Measurements from ENCODE around the gene FGF13.

Gene FGF13

DNA sequence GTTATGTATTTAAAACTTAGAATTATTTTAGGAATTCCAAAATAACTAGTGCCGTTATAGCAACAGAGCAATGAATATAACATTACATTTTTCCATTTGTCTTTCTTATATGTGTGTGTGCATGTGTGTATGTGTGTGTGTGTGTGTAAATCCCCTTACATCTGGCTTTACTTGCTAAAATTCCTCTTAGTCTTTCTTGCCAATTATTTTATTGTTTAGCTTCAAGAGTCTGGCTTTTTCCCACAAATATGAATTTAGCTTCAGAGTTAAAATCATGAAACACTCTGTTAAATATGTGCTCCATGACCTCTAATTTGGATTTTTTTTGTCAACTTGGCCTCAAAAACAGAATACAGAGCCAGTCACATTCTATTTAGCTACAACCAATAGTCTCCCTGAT, 18.9 kb downstream of the FGF13 start:
- Histone ChIP-seq H2BK12ac (ENCODE audit: low read length) (no peak overlapping the region), H3K27me3 (ENCODE audit: insufficient read depth, low read length) (no peaks in the 10 kb centered on the region), H3K9me3 (ENCODE audit: insufficient read depth, low read depth, low read length) (no peaks in the 10 kb centered on the region), H3K4me2 (ENCODE audit: low read length) (no peak overlapping the region), H2AFZ (ENCODE audit: insufficient read depth, low read length, poor library complexity) (no peak overlapping the region), H2BK120ac (ENCODE audit: insufficient read depth, low read length, poor library complexity) (no peak overlapping the region), H3K79me1 (ENCODE audit: low read length) (no peaks in the 10 kb centered on the region), H3K18ac (ENCODE audit: low read length) (no peak overlapping the region), H4K8ac (ENCODE audit: low read depth, low read length) (no peak overlapping the region), H3K36me3 (ENCODE audit: control insufficient read depth in 1 of 2, insufficient read depth in 2 of 2, low read length in 2 of 2) (no peaks in the 10 kb centered on the region), H3K9ac (ENCODE audit: low read length) (no peak overlapping the region), H2AK5ac (ENCODE audit: low read length) (no peak overlapping the region), H3K4ac (ENCODE audit: low read depth, low read length) (no peak overlapping the region), H2BK5ac (ENCODE audit: low read depth, low read length, poor library complexity) (no peak overlapping the region), H3K79me2 (ENCODE audit: control insufficient read depth, insufficient read depth, low read length, poor library complexity) (no peaks in the 10 kb centered on the region), H3K14ac (ENCODE audit: low read length) (no peak overlapping the region), H3K4me3 (ENCODE audit: low read depth, low read length) (no peak overlapping the region), H4K91ac (ENCODE audit: low read depth, low read length) (no peak overlapping the region), H4K12ac (ENCODE audit: low read depth, low read length) (no peak overlapping the region), H3K4me1 (ENCODE audit: control insufficient read depth in 1 of 2, insufficient read depth in 2 of 2, low read length in 2 of 2) (no peaks in the 10 kb centered on the region), H3K27ac (ENCODE audit: low read depth, low read length) (no peak overlapping the region), H3K23ac (ENCODE audit: low read length) (no peak overlapping the region)
- no CpG with 5 or more reads among the region's 1 CpG for WGBS (ENCODE audit: extremely low coverage, insufficient coverage, insufficient read length)
- no peak for DNase-seq

DNA sequence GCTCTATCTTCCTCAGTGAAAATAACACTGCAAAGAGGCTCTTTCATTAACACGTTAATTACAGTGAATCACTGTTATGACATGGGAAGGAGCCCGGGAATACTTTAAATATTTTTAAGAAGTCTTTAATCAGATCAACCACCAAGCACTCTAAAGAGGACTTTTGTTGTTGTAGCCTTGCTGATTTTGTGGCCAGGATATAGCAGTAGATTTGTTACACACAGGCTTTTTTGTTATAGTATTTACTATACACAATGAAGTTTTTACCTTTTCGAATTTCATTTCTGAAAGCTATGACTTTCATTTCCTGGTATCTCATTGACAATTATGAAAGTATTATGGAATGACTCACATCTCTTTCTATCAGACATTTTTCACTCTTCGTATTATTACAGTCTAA, 20.3 kb downstream of the FGF13 start:
- Histone ChIP-seq H3K9me3 (ENCODE audit: insufficient read depth, low read depth, low read length) (no peaks in the 10 kb centered on the region), H3K9ac (ENCODE audit: low read length) (no peak overlapping the region), H3K36me3 (ENCODE audit: control insufficient read depth in 1 of 2, insufficient read depth in 2 of 2, low read length in 2 of 2) (no peaks in the 10 kb centered on the region), H2BK120ac (ENCODE audit: insufficient read depth, low read length, poor library complexity) (no peak overlapping the region), H3K18ac (ENCODE audit: low read length) (no peak overlapping the region), H3K4me1 (ENCODE audit: control insufficient read depth in 1 of 2, insufficient read depth in 2 of 2, low read length in 2 of 2) (no peaks in the 10 kb centered on the region), H3K27ac (ENCODE audit: low read depth, low read length) (no peak overlapping the region), H4K91ac (ENCODE audit: low read depth, low read length) (no peak overlapping the region), H3K23ac (ENCODE audit: low read length) (no peak overlapping the region), H3K27me3 (ENCODE audit: insufficient read depth, low read length) (no peaks in the 10 kb centered on the region), H4K12ac (ENCODE audit: low read depth, low read length) (no peak overlapping the region), H2BK12ac (ENCODE audit: low read length) (no peak overlapping the region), H4K8ac (ENCODE audit: low read depth, low read length) (no peak overlapping the region), H3K4me3 (ENCODE audit: low read depth, low read length) (no peak overlapping the region), H3K79me1 (ENCODE audit: low read length) (no peaks in the 10 kb centered on the region), H2AK5ac (ENCODE audit: low read length) (no peak overlapping the region), H3K79me2 (ENCODE audit: control insufficient read depth, insufficient read depth, low read length, poor library complexity) (no peaks in the 10 kb centered on the region), H3K14ac (ENCODE audit: low read length) (no peak overlapping the region), H3K4ac (ENCODE audit: low read depth, low read length) (no peak overlapping the region), H3K4me2 (ENCODE audit: low read length) (no peak overlapping the region), H2AFZ (ENCODE audit: insufficient read depth, low read length, poor library complexity) (no peak overlapping the region), H2BK5ac (ENCODE audit: low read depth, low read length, poor library complexity) (no peak overlapping the region)
- WGBS (ENCODE audit: extremely low coverage, insufficient coverage, insufficient read length) = no CpG with 5 or more reads among the region's 4 CpGs
- DNase-seq = no peak

DNA sequence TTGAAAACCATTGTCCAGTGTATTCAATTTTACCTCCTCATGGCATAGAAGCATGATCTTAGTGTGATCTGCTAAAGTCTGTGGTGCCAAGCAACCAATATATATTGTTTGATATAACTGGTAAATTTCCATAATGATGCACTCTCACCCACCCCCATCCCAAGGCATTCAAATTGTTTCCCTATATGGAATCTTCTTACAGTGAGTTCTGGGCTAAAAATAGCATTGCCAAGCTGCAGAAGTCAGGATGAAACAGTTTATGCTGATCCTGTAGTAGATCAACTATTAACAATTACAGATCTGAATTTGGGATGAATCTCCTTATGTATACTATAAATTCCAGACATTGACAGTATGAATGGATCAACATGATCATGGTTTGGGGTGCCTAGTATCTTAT, 20.9 kb downstream of the FGF13 start:
- H3K14ac ChIP-seq (ENCODE audit: low read length) = no peak overlapping the region
- H2BK120ac ChIP-seq (ENCODE audit: insufficient read depth, low read length, poor library complexity) = no peak overlapping the region
- H3K9me3 ChIP-seq (ENCODE audit: insufficient read depth, low read depth, low read length) = no peaks in the 10 kb centered on the region
- no peak overlapping the region for H4K12ac ChIP-seq (ENCODE audit: low read depth, low read length)
- no peak overlapping the region for H3K23ac ChIP-seq (ENCODE audit: low read length)
- H3K79me1 ChIP-seq (ENCODE audit: low read length) = no peaks in the 10 kb centered on the region
- H3K18ac ChIP-seq (ENCODE audit: low read length) = no peak overlapping the region
- no peak overlapping the region for H2BK5ac ChIP-seq (ENCODE audit: low read depth, low read length, poor library complexity)
- no peak overlapping the region for H3K27ac ChIP-seq (ENCODE audit: low read depth, low read length)
- no peak overlapping the region for H3K4ac ChIP-seq (ENCODE audit: low read depth, low read length)
- H2BK12ac ChIP-seq (ENCODE audit: low read length) = no peak overlapping the region
- H4K8ac ChIP-seq (ENCODE audit: low read depth, low read length) = no peak overlapping the region
- DNase-seq = no peak
- H3K79me2 ChIP-seq (ENCODE audit: control insufficient read depth, insufficient read depth, low read length, poor library complexity) = no peaks in the 10 kb centered on the region
- H3K36me3 ChIP-seq (ENCODE audit: control insufficient read depth in 1 of 2, insufficient read depth in 2 of 2, low read length in 2 of 2) = no peaks in the 10 kb centered on the region
- H3K4me1 ChIP-seq (ENCODE audit: control insufficient read depth in 1 of 2, insufficient read depth in 2 of 2, low read length in 2 of 2) = no peaks in the 10 kb centered on the region
- H3K27me3 ChIP-seq (ENCODE audit: insufficient read depth, low read length) = no peaks in the 10 kb centered on the region
- no peak overlapping the region for H3K4me2 ChIP-seq (ENCODE audit: low read length)
- H3K9ac ChIP-seq (ENCODE audit: low read length) = no peak overlapping the region
- H2AFZ ChIP-seq (ENCODE audit: insufficient read depth, low read length, poor library complexity) = no peak overlapping the region
- H2AK5ac ChIP-seq (ENCODE audit: low read length) = no peak overlapping the region
- H3K4me3 ChIP-seq (ENCODE audit: low read depth, low read length) = no peak overlapping the region
- no peak overlapping the region for H4K91ac ChIP-seq (ENCODE audit: low read depth, low read length)

DNA sequence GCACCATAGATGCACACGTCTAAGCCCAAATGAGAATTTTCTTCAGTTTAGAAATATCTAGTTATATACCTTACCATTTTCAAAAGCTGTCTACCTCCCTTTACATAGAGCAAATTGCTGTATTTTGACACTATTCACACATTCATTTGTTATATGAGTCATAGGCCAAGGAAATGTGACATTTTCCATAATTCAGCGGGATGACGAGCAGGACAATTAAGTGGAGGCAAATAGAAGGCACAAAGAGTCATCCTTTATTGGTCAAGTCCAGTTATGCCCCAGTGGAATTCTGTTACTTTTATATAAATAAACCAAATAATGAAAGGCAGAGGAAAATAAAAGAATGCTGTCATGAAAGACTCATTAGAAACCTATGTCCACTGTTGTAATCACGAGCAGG, 27.9 kb downstream of the FGF13 start:
- H3K4me2 ChIP-seq (ENCODE audit: low read length) = no peak overlapping the region
- no peak overlapping the region for H2AFZ ChIP-seq (ENCODE audit: insufficient read depth, low read length, poor library complexity)
- no CpG with 5 or more reads among the region's 4 CpGs for WGBS (ENCODE audit: extremely low coverage, insufficient coverage, insufficient read length)
- H3K23ac ChIP-seq (ENCODE audit: low read length) = no peak overlapping the region
- no peak overlapping the region for H4K8ac ChIP-seq (ENCODE audit: low read depth, low read length)
- H4K91ac ChIP-seq (ENCODE audit: low read depth, low read length) = no peak overlapping the region
- no peak overlapping the region for H4K12ac ChIP-seq (ENCODE audit: low read depth, low read length)
- H3K36me3 ChIP-seq (ENCODE audit: control insufficient read depth in 1 of 2, insufficient read depth in 2 of 2, low read length in 2 of 2) = no peaks in the 10 kb centered on the region
- H2BK5ac ChIP-seq (ENCODE audit: low read depth, low read length, poor library complexity) = no peak overlapping the region
- no peaks in the 10 kb centered on the region for H3K79me1 ChIP-seq (ENCODE audit: low read length)
- H2BK120ac ChIP-seq (ENCODE audit: insufficient read depth, low read length, poor library complexity) = no peak overlapping the region
- H3K14ac ChIP-seq (ENCODE audit: low read length) = no peak overlapping the region
- H3K9me3 ChIP-seq (ENCODE audit: insufficient read depth, low read depth, low read length) = no peaks in the 10 kb centered on the region
- no peaks in the 10 kb centered on the region for H3K79me2 ChIP-seq (ENCODE audit: control insufficient read depth, insufficient read depth, low read length, poor library complexity)
- no peak overlapping the region for H3K4ac ChIP-seq (ENCODE audit: low read depth, low read length)
- H2AK5ac ChIP-seq (ENCODE audit: low read length) = no peak overlapping the region
- H2BK12ac ChIP-seq (ENCODE audit: low read length) = no peak overlapping the region
- no peak overlapping the region for H3K18ac ChIP-seq (ENCODE audit: low read length)
- no peak overlapping the region for H3K9ac ChIP-seq (ENCODE audit: low read length)
- no peak overlapping the region for H3K27ac ChIP-seq (ENCODE audit: low read depth, low read length)
- no peaks in the 10 kb centered on the region for H3K4me1 ChIP-seq (ENCODE audit: control insufficient read depth in 1 of 2, insufficient read depth in 2 of 2, low read length in 2 of 2)
- no peak for DNase-seq
- H3K4me3 ChIP-seq (ENCODE audit: low read depth, low read length) = no peak overlapping the region
- H3K27me3 ChIP-seq (ENCODE audit: insufficient read depth, low read length) = no peaks in the 10 kb centered on the region

DNA sequence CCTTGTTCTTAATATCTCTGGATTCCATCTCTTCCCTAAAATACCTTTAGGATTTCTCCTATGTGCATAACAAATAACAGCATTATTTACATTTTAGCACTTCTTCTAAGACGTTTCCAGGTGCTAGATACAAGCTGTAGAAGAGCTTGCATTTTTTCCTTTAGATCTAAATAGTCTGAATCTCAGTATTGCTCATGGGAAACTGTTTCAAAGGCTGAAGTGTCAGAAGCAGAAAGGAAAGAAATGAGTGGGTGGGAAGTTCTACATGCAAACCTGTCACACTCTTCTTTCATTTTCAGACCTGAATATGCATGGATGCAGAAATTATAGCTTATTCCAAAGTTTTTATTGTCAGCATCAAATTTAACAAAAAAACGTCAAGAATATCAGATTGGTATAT, 41.8 kb downstream of the FGF13 start:
- no CpG with 5 or more reads among the region's 2 CpGs for WGBS (ENCODE audit: extremely low coverage, insufficient coverage, insufficient read length)
- H3K9ac ChIP-seq (ENCODE audit: low read length) = no peak overlapping the region
- no peaks in the 10 kb centered on the region for H3K36me3 ChIP-seq (ENCODE audit: control insufficient read depth in 1 of 2, insufficient read depth in 2 of 2, low read length in 2 of 2)
- no peak overlapping the region for H3K23ac ChIP-seq (ENCODE audit: low read length)
- no peak overlapping the region for H3K18ac ChIP-seq (ENCODE audit: low read length)
- no peaks in the 10 kb centered on the region for H3K9me3 ChIP-seq (ENCODE audit: insufficient read depth, low read depth, low read length)
- H3K4me2 ChIP-seq (ENCODE audit: low read length) = no peak overlapping the region
- no peak overlapping the region for H3K14ac ChIP-seq (ENCODE audit: low read length)
- no peak overlapping the region for H4K8ac ChIP-seq (ENCODE audit: low read depth, low read length)
- no peaks in the 10 kb centered on the region for H3K4me1 ChIP-seq (ENCODE audit: control insufficient read depth in 1 of 2, insufficient read depth in 2 of 2, low read length in 2 of 2)
- H2BK12ac ChIP-seq (ENCODE audit: low read length) = no peak overlapping the region
- no peak for DNase-seq
- H3K79me2 ChIP-seq (ENCODE audit: control insufficient read depth, insufficient read depth, low read length, poor library complexity) = no peaks in the 10 kb centered on the region
- no peak overlapping the region for H2AFZ ChIP-seq (ENCODE audit: insufficient read depth, low read length, poor library complexity)
- H3K4ac ChIP-seq (ENCODE audit: low read depth, low read length) = no peak overlapping the region
- no peaks in the 10 kb centered on the region for H3K27me3 ChIP-seq (ENCODE audit: insufficient read depth, low read length)
- no peak overlapping the region for H4K91ac ChIP-seq (ENCODE audit: low read depth, low read length)
- H3K4me3 ChIP-seq (ENCODE audit: low read depth, low read length) = no peak overlapping the region
- no peak overlapping the region for H3K27ac ChIP-seq (ENCODE audit: low read depth, low read length)
- H2BK5ac ChIP-seq (ENCODE audit: low read depth, low read length, poor library complexity) = no peak overlapping the region
- no peak overlapping the region for H4K12ac ChIP-seq (ENCODE audit: low read depth, low read length)
- no peak overlapping the region for H2AK5ac ChIP-seq (ENCODE audit: low read length)
- H2BK120ac ChIP-seq (ENCODE audit: insufficient read depth, low read length, poor library complexity) = no peak overlapping the region
- H3K79me1 ChIP-seq (ENCODE audit: low read length) = no peaks in the 10 kb centered on the region
